ENCODE measurements around the gene C4orf36.
"Not testable (repeated sequence)": the region's sequence is repeated elsewhere in the genome, so short reads cannot be mapped to it uniquely, and the experiment has no call there.

The C4orf36 gene

GRCh38 chr4:86916392-86916791, 24.2 kb upstream of the C4orf36 start:
- no peak for DNase-seq (ENCODE audit: low read depth)

GRCh38 chr4:86910820-86911684, 18.8 kb upstream of the C4orf36 start:
- DNase-seq (ENCODE audit: low read depth) = no peak

GRCh38 chr4:86910369-86910768, 18.1 kb upstream of the C4orf36 start:
- DNase-seq (ENCODE audit: low read depth) = no peak

- DNase-seq (ENCODE audit: low read depth) = no peak
Measured at GRCh38 chr4:86909546-86910295, 17.5 kb upstream of the C4orf36 start.

- no peak for DNase-seq (ENCODE audit: low read depth)
Measured at GRCh38 chr4:86908251-86908657, 16.0 kb upstream of the C4orf36 start.

- no peak for DNase-seq (ENCODE audit: low read depth)
Measured at GRCh38 chr4:86901864-86902263, 9.6 kb upstream of the C4orf36 start.

GRCh38 chr4:86898562-86898961, 6.3 kb upstream of the C4orf36 start:
- no peak for DNase-seq (ENCODE audit: low read depth)

GRCh38 chr4:86896596-86896995, 4.4 kb upstream of the C4orf36 start:
- no peak for DNase-seq (ENCODE audit: low read depth)

- DNase-seq (ENCODE audit: low read depth) = no peak
Measured at GRCh38 chr4:86895692-86896488, 3.7 kb upstream of the C4orf36 start.

GRCh38 chr4:86894455-86894854, 2.2 kb upstream of the C4orf36 start:
- DNase-seq (ENCODE audit: low read depth) = no peak

GRCh38 chr4:86893136-86893535, 914 bp upstream of the C4orf36 start:
- DNase-seq (ENCODE audit: low read depth) = no peak

- DNase-seq (ENCODE audit: low read depth) = no peak
Measured at GRCh38 chr4:86892636-86892960, 376 bp upstream of the C4orf36 start.

- DNase-seq (ENCODE audit: low read depth) = no peak
Measured at GRCh38 chr4:86890790-86891189, 1.4 kb downstream of the C4orf36 start.

- no peak for DNase-seq (ENCODE audit: low read depth)
Measured at GRCh38 chr4:86879641-86880040, 12.6 kb downstream of the C4orf36 start.

GRCh38 chr4:86878640-86879039, 13.6 kb downstream of the C4orf36 start:
- DNase-seq (ENCODE audit: low read depth) = no peak

- no peak for DNase-seq (ENCODE audit: low read depth)
Measured at GRCh38 chr4:86876894-86877685, 15.1 kb downstream of the C4orf36 start.

- not testable (repeated sequence) for DNase-seq (ENCODE audit: low read depth)
Measured at GRCh38 chr4:86875436-86875835, 16.8 kb downstream of the C4orf36 start.

GRCh38 chr4:86872135-86872534, 20.1 kb downstream of the C4orf36 start:
- no peak for DNase-seq (ENCODE audit: low read depth)

- no peak for DNase-seq (ENCODE audit: low read depth)
Measured at GRCh38 chr4:86870442-86871069, 21.7 kb downstream of the C4orf36 start.

GRCh38 chr4:86857341-86858052, 34.7 kb downstream of the C4orf36 start:
- no peak for DNase-seq (ENCODE audit: low read depth)

- no peak for DNase-seq (ENCODE audit: low read depth)
Measured at GRCh38 chr4:86856896-86857295, 35.3 kb downstream of the C4orf36 start.

Data from stimulated activated CD8-positive, alpha-beta memory T cell treated with anti-CD3 and anti-CD28 coated beads, Interleukin-15, amount 100 ng/mL, for 1 hour (primary cell).